IMR-90 (cell line): ENCODE results near the gene SSPN. TPM values are rescaled to one million over a fixed set of nuclear protein-coding genes. Genes with fewer than 3 reads are reported as not detected.

ENCODE experiments used
- ATAC-seq: fragments of 200-7000 bp; cut with Tn5 transposase; 2 replicates; pipeline ENCODE4 v1.9.1; 2020; ENCODE audit warnings: low read depth, mild to moderate bottlenecking, moderate library complexity
- BruUV-seq: library from RNA; stranded (reverse); fragments of 400-500 nt; replicated peaks from 2 replicates; lab custom pipeline; 2021; lab: Mats Ljungman, UMichigan
- CTCF ChIA-PET: fragments of 300-600 bp; formaldehyde crosslinking; extraction: SDS; loops from one replicate; lab custom pipeline; 2021; ENCODE audit warnings: antibody characterized with exemption; lab: Yijun Ruan, JAX
- POLR2A ChIA-PET: fragments of 300-600 bp; sonication (Branson Sonifier 250); formaldehyde crosslinking; loops from one replicate; lab custom pipeline; 2022; ENCODE audit warnings: antibody characterized with exemption; ENCODE audit not compliant: unreplicated experiment; lab: Charles Lee
- DNase-seq: peaks from one replicate; pipeline ENCODE4 v3.0.0; 2013
- H2AFZ ChIP-seq: replicated peaks from 2 replicates; pipeline ENCODE3; 2013; ENCODE audit warnings: low read length, mild to moderate bottlenecking; ENCODE audit not compliant: poor library complexity
- H2AK5ac ChIP-seq: 2 replicates; pipeline ENCODE4 v1.6.1; 2013; ENCODE audit warnings: low read depth, low read length, inconsistent platforms
- H2AK9ac ChIP-seq: replicated peaks from 2 replicates; pipeline ENCODE3; 2013; ENCODE audit warnings: mild to moderate bottlenecking, low read depth, low read length, moderate library complexity; ENCODE audit not compliant: poor library complexity
- H2BK120ac ChIP-seq: 2 replicates; pipeline ENCODE4 v1.6.1; 2013; ENCODE audit warnings: low read depth, low read length, inconsistent platforms
- H2BK15ac ChIP-seq: 3 replicates; pipeline ENCODE4 v1.6.1; 2013; ENCODE audit warnings: low read depth, low read length, inconsistent platforms
- H2BK20ac ChIP-seq: 2 replicates; pipeline ENCODE4 v1.6.1; 2013; ENCODE audit warnings: low read depth, mild to moderate bottlenecking, inconsistent platforms, low read length, moderate library complexity
- H2BK5ac ChIP-seq: 2 replicates; pipeline ENCODE4 v1.6.1; 2013; ENCODE audit warnings: mild to moderate bottlenecking, low read depth, low read length, inconsistent platforms; ENCODE audit not compliant: poor library complexity, severe bottlenecking
- H3K14ac ChIP-seq: replicated peaks from 2 replicates; pipeline ENCODE4 v1.6.1; 2013; ENCODE audit warnings: low read depth, low read length, inconsistent platforms
- H3K18ac ChIP-seq: 2 replicates; pipeline ENCODE4 v1.6.1; 2013; ENCODE audit warnings: low read depth, low read length, control low read depth
- H3K23ac ChIP-seq: 2 replicates; pipeline ENCODE4 v1.6.1; 2013; ENCODE audit warnings: low read depth, low read length, inconsistent platforms
- H3K27ac ChIP-seq: 2 replicates; pipeline ENCODE4 v1.5.1; 2013; ENCODE audit warnings: mild to moderate bottlenecking, control low read depth, low read length; ENCODE audit not compliant: insufficient read depth
- H3K27me3 ChIP-seq: 2 replicates; pipeline ENCODE4 v1.6.1; 2013; ENCODE audit warnings: low read length; ENCODE audit not compliant: control insufficient read depth, insufficient read depth
- H3K36me3 ChIP-seq: 2 replicates; pipeline ENCODE4 v1.6.1; 2013; ENCODE audit warnings: low read length, mixed read lengths; ENCODE audit not compliant: control insufficient read depth, insufficient read depth
- H3K4ac ChIP-seq: 2 replicates; pipeline ENCODE4 v1.6.1; 2013; ENCODE audit warnings: low read depth, low read length, inconsistent platforms
- H3K4me1 ChIP-seq: 2 replicates; pipeline ENCODE4 v1.6.1; 2013; ENCODE audit warnings: low read length, mixed read lengths; ENCODE audit not compliant: control insufficient read depth, insufficient read depth
- H3K4me2 ChIP-seq: 2 replicates; pipeline ENCODE4 v1.6.1; 2013; ENCODE audit warnings: low read depth, mild to moderate bottlenecking, control low read depth, low read length, moderate library complexity
- H3K4me3 ChIP-seq: 2 replicates; pipeline ENCODE4 v1.5.1; 2013; ENCODE audit warnings: low read depth, mild to moderate bottlenecking, control low read depth, low read length, moderate library complexity; ENCODE audit not compliant: insufficient read depth
- H3K56ac ChIP-seq: 2 replicates; pipeline ENCODE4 v1.6.1; 2013; ENCODE audit warnings: low read length, inconsistent platforms; ENCODE audit not compliant: insufficient read depth; ENCODE audit errors: extremely low read depth
- H3K79me1 ChIP-seq, 2 experiments: 2 replicates each; pipeline ENCODE4 v1.6.1; 2013; ENCODE audit warnings: low read length in 2 of 2, inconsistent platforms in 1 of 2, low read depth in 1 of 2
- H3K9ac ChIP-seq: 2 replicates; pipeline ENCODE4 v1.6.1; 2013; ENCODE audit warnings: low read depth, low read length, control low read depth
- H3K9me1 ChIP-seq: 2 replicates; pipeline ENCODE4 v1.6.1; 2013; ENCODE audit warnings: low read length, inconsistent platforms; ENCODE audit not compliant: insufficient read depth
- H3K9me3 ChIP-seq: 2 replicates; pipeline ENCODE4 v1.6.1; 2013; ENCODE audit warnings: low read length; ENCODE audit not compliant: control insufficient read depth, insufficient read depth
- H4K20me1 ChIP-seq: 2 replicates; pipeline ENCODE4 v1.6.1; 2013; ENCODE audit warnings: low read length, inconsistent platforms; ENCODE audit not compliant: insufficient read depth
- H4K5ac ChIP-seq: 2 replicates; pipeline ENCODE4 v1.6.1; 2013; ENCODE audit warnings: mild to moderate bottlenecking, low read depth, low read length, control low read depth
- H4K8ac ChIP-seq, 2 experiments: 2 replicates each; pipeline ENCODE4 v1.6.1; 2013; ENCODE audit warnings: low read depth in 2 of 2, low read length in 2 of 2, control low read depth in 1 of 2, inconsistent platforms in 1 of 2
- H4K91ac ChIP-seq: 2 replicates; pipeline ENCODE4 v1.6.1; 2013; ENCODE audit warnings: low read depth, low read length, inconsistent platforms; ENCODE audit not compliant: insufficient read depth
- CHD1 ChIP-seq: IDR thresholded peaks from 2 replicates; pipeline ENCODE4 v1.6.1; 2012; ENCODE audit warnings: low read depth, low read length, improper control_type of control experiment
- MAFK ChIP-seq: IDR thresholded peaks from 2 replicates; pipeline ENCODE4 v1.6.1; 2012; ENCODE audit warnings: low read depth, low read length, improper control_type of control experiment
- MAZ ChIP-seq: IDR thresholded peaks from 2 replicates; pipeline ENCODE4 v1.6.1; 2012; ENCODE audit warnings: low read depth, mild to moderate bottlenecking, low read length, improper control_type of control experiment, moderate library complexity, borderline replicate concordance
- MXI1 ChIP-seq: IDR thresholded peaks from 2 replicates; pipeline ENCODE4 v1.6.1; 2012; ENCODE audit warnings: low read depth, mild to moderate bottlenecking, low read length, moderate library complexity, borderline replicate concordance
- NFE2L2 ChIP-seq: fragments of 150-350 bp; IDR thresholded peaks from 2 replicates; pipeline ENCODE4 v1.6.1; 2016; ENCODE audit warnings: low read depth, mild to moderate bottlenecking, low read length
- RAD21 ChIP-seq: IDR thresholded peaks from 2 replicates; pipeline ENCODE4 v1.6.1; 2012; ENCODE audit warnings: low read length, improper control_type of control experiment
- RFX5 ChIP-seq: IDR thresholded peaks from 2 replicates; pipeline ENCODE4 v1.8.0; 2012; ENCODE audit warnings: low read depth, mild to moderate bottlenecking, low read length, moderate library complexity
- WGBS, 2 experiments: methylation state at CpG; one replicate each; pipeline versions ENCODE4 v1.1.5 to v1.1.7; 2013; ENCODE audit warnings: missing lambda C conversion rate in 2 of 2; ENCODE audit not compliant: insufficient read length in 1 of 2; ENCODE audit errors: extremely low coverage in 2 of 2; 5-methylcytosine and 5-hydroxymethylcytosine counted together
- dilution Hi-C: fragments of 300-500 bp; cut with HindIII; formaldehyde crosslinking; loops from one replicate; pipeline ENCODE4 v1.14.3; 2018; ENCODE audit warnings: low sequenced_read_pairs; ENCODE audit not compliant: unreplicated experiment
- in situ Hi-C: fragments of 300-500 bp; cut with MboI; formaldehyde crosslinking; loops from 3 replicates; pipeline ENCODE4 v1.14.3; 2019; ENCODE audit warnings: low sequenced_read_pairs, inconsistent platforms, mixed read lengths
- intact Hi-C: fragments of 100-400 bp; cut with micrococcal nuclease; formaldehyde crosslinking; loops from 2 replicates; pipeline ENCODE4 v1.10.0; 2022
- polyA plus RNA-seq, 3 experiments: library from polyadenylated mRNA; depleted of rRNA; stranded (reverse); fragments of >200 nt; gene quantifications; 2 replicates each; pipeline ENCODE4 v1.2.3, GENCODE V29; 2012; ENCODE audit warnings: low replicate concordance in 1 of 3
- total RNA-seq: library from RNA; depleted of rRNA; stranded (reverse); fragments of >200 nt; gene quantifications from 2 replicates; pipeline ENCODE4 v1.2.3, GENCODE V29; 2012
- TF ChIP-seq, protein P1 (sequence below): fragments of 150-350 bp; IDR thresholded peaks from 2 replicates; pipeline ENCODE4 v1.6.1; 2016; ENCODE audit warnings: low read depth, mild to moderate bottlenecking, low read length, moderate library complexity, borderline replicate concordance
- TF ChIP-seq, protein P2 (sequence below): conservative IDR thresholded peaks from 2 replicates; pipeline ENCODE4 v1.5.1; 2012; ENCODE audit warnings: mild to moderate bottlenecking, low read depth, low read length, improper control_type of control experiment

The SSPN gene
- total and polyA plus RNA-seq, 2 of the 4 experiments (the other 2 are of a cell fraction) = 3.5 to 5.6 TPM

DNA sequence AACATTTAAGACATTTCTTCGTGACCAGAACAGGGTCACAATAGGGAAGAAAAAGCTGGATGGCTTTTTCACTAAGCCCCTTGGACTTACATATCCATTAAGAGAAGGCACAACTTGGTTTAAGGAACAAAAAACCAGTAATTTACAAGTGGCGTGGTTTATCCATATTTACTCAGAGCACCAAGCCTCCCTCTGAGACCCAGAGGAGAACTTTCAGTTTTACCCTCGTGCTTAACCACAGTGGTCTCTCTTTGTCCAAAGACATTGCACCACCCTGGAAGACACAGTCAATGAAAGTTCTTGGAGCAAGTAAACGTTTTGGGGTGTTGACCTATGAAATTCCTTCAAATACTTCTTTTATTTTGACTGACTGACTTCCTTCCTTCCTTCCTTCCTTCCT, 52.5 kb downstream of the SSPN start:
- no TSS peak for BruUV-seq

More for the DNA sequence above, 52.5 kb downstream of the SSPN start:
- H3K56ac ChIP-seq = no peak overlapping the region
- no peak overlapping the region for H2BK120ac ChIP-seq
- 0 out of 2 replicates have a peak, but pooled peaks cover 2% of the 10 kb centered on the region for H3K4me1 ChIP-seq
- no peak overlapping the region for H3K27ac ChIP-seq
- no peaks in the 10 kb centered on the region for H4K20me1 ChIP-seq
- ChIA-PET CTCF (no interaction called here), POLR2A (no interaction called here)
- H3K4me3 ChIP-seq = no peak overlapping the region
- no peak overlapping the region for H3K9ac ChIP-seq
- dilution Hi-C loops (no loop called here), intact Hi-C loops (no loop called here), in situ Hi-C loops (no loop called here)
- H3K36me3 ChIP-seq = no peaks in the 10 kb centered on the region
- TF ChIP-seq CHD1 = no peak
- TF ChIP-seq, protein P1, sequence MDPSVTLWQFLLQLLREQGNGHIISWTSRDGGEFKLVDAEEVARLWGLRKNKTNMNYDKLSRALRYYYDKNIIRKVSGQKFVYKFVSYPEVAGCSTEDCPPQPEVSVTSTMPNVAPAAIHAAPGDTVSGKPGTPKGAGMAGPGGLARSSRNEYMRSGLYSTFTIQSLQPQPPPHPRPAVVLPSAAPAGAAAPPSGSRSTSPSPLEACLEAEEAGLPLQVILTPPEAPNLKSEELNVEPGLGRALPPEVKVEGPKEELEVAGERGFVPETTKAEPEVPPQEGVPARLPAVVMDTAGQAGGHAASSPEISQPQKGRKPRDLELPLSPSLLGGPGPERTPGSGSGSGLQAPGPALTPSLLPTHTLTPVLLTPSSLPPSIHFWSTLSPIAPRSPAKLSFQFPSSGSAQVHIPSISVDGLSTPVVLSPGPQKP = no peak
- TF ChIP-seq MAZ = no peak
- TF ChIP-seq MXI1 = no peak
- TF ChIP-seq RFX5 = no peak
- TF ChIP-seq RAD21 = no peak
- no peak for TF ChIP-seq MAFK
- no peak for TF ChIP-seq NFE2L2
- TF ChIP-seq, protein P2, sequence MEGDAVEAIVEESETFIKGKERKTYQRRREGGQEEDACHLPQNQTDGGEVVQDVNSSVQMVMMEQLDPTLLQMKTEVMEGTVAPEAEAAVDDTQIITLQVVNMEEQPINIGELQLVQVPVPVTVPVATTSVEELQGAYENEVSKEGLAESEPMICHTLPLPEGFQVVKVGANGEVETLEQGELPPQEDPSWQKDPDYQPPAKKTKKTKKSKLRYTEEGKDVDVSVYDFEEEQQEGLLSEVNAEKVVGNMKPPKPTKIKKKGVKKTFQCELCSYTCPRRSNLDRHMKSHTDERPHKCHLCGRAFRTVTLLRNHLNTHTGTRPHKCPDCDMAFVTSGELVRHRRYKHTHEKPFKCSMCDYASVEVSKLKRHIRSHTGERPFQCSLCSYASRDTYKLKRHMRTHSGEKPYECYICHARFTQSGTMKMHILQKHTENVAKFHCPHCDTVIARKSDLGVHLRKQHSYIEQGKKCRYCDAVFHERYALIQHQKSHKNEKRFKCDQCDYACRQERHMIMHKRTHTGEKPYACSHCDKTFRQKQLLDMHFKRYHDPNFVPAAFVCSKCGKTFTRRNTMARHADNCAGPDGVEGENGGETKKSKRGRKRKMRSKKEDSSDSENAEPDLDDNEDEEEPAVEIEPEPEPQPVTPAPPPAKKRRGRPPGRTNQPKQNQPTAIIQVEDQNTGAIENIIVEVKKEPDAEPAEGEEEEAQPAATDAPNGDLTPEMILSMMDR = no peak
- H3K9me3 ChIP-seq = no peaks in the 10 kb centered on the region
- no peak overlapping the region for H4K8ac ChIP-seq
- no peak overlapping the region for H2AK9ac ChIP-seq
- H3K27me3 ChIP-seq = peaks cover 7% of the 10 kb centered on the region
- no peak overlapping the region for H3K4ac ChIP-seq
- 0 out of 2 replicates have a peak overlapping the region, but pooled peaks have one; percentile 30 for H3K4me2 ChIP-seq
- H2AK5ac ChIP-seq = no peak overlapping the region
- no peaks in the 10 kb centered on the region; the same call in 1 of the 2 replicates for H3K9me1 ChIP-seq
- H2BK20ac ChIP-seq = no peak overlapping the region
- no peak overlapping the region for H4K91ac ChIP-seq
- no peak overlapping the region for H3K18ac ChIP-seq
- WGBS, 2 experiments = no CpG with 5 or more reads among the region's 4 CpGs
- no peak overlapping the region for H3K23ac ChIP-seq
- H3K79me1 ChIP-seq = no peaks in the 10 kb centered on the region
- no peak overlapping the region for H3K14ac ChIP-seq
- H2AFZ ChIP-seq = no peak overlapping the region
- H2BK5ac ChIP-seq = no peak overlapping the region
- H2BK15ac ChIP-seq = no peak overlapping the region
- ATAC-seq = no peak
- no peak for DNase-seq
- H4K5ac ChIP-seq = no peak overlapping the region
